ENCODE data around the gene RAB11FIP4. TPM values are rescaled to one million over a fixed set of nuclear protein-coding genes. Genes with fewer than 3 reads are reported as not detected.

Gene RAB11FIP4
- total and polyA plus RNA-seq, 2 of the 13 experiments (the other 11 are each of a cell fraction or from before 2014, with no cell fraction given), result 28.0 to 89.3 TPM

DNA sequence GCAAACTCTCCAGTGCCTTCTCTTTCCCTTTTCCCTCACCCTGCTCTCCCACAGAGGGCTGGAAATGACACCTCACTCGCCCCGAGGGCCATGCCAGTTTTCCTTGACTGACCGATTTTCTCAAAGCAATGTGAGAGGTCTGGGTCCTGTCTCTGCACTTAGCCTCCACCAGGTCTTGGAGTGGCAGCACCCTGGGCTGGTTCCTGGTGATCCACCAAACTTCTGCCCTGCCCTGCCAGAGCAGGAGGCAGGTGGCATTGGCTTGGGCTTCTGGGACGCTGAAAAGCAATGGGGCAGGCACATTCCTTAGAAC is 97.5 kb downstream of the RAB11FIP4 start:
- H3K4me3 ChIP-seq (replicated peaks in 1 of 3; ENCODE audit: insufficient read depth in 1 of 3, low read depth in 2 of 3, low read length in 3 of 3), result peak overlapping the region; percentile 81 to 95 (median 87)
- H3K36me3 ChIP-seq (replicated peaks in 1 of 2; ENCODE audit: control insufficient read depth in 1 of 2, insufficient read depth in 2 of 2, low read length in 2 of 2), result peaks cover 3 to 12% of the 10 kb centered on the region in 2 experiments; a peak in 2 of 5 replicates
- no peaks in the 10 kb centered on the region for H3K27me3 ChIP-seq (ENCODE audit: control insufficient read depth in 1 of 2, insufficient read depth in 2 of 2, low read length in 2 of 2)
- H2AFZ ChIP-seq (ENCODE audit: low read length), result no peak overlapping the region
- DNase-seq (ENCODE audit: low spot score) (no peak), FAIRE-seq (no peak), ATAC-seq (peak; percentile 1; the same call in 2 of the 3 replicates)
- in situ Hi-C loops (cut with HindIII; ENCODE audit: extremely low pct_ligation_motif_present, low pct_unique_long_range_greater_than_20kb), result no loop called here
- ChIA-PET CTCF (ENCODE audit: low intra/inter-chr PET ratio, low total read pairs) (no interaction called here), POLR2A (interaction anchor here (1.0 to 6.0 kb wide), 5 partner anchors 10 to 50 kb away, joined by 3 to 161 read pairs (median 104); no protein-coding TSS in a partner anchor)
- peak overlapping the region; percentile 89 for H3K4me2 ChIP-seq (ENCODE audit: low read depth, low read length)
- H3K9ac ChIP-seq (ENCODE audit: insufficient read depth, low read depth, low read length), result peak overlapping the region; percentile 88
- H3K4me1 ChIP-seq (ENCODE audit: insufficient read depth, low read length), result peaks cover 53% of the 10 kb centered on the region
- H3K27ac ChIP-seq (ENCODE audit: extremely low read length, insufficient read depth, low read length), result peak overlapping the region; percentile 63
- H4K20me1 ChIP-seq (ENCODE audit: insufficient read depth, low read length), result no peaks in the 10 kb centered on the region; the same call in 1 of the 2 replicates
- intact Hi-C loops (cut with micrococcal nuclease; ENCODE audit: unreplicated experiment), result loop anchor here (1.0 kb wide), 2 partner anchors 9 to 28 kb away; no protein-coding TSS in a partner anchor
- H3K9me3 ChIP-seq (ENCODE audit: low read length), result no peaks in the 10 kb centered on the region
- WGBS (ENCODE audit: low lambda C conversion rate), result 0% methylated on average over 4 of the region's 4 CpGs
- peaks cover 59% of the 10 kb centered on the region for H3K79me2 ChIP-seq (ENCODE audit: insufficient read depth, low read length)
- no TSS peak for BruUV-seq (replicated peaks)
- 0 out of 2 replicates have a peak, but pooled peaks have one; percentile 29 for TF ChIP-seq MTF2 (CRISPR knock-in tag; IDR thresholded peaks at IDR 0.05; ENCODE audit: borderline replicate concordance)
- 0 out of 2 replicates have a peak, but pooled peaks have one; percentile 2 for TF ChIP-seq KLF13 (CRISPR knock-in tag; IDR thresholded peaks at IDR 0.05)
- TF ChIP-seq ZNF451 (CRISPR knock-in tag; IDR thresholded peaks at IDR 0.05), result no peak
- TF ChIP-seq BRCA1 (CRISPR knock-in tag; IDR thresholded peaks at IDR 0.05), result no peak
- TF ChIP-seq, protein P1, sequence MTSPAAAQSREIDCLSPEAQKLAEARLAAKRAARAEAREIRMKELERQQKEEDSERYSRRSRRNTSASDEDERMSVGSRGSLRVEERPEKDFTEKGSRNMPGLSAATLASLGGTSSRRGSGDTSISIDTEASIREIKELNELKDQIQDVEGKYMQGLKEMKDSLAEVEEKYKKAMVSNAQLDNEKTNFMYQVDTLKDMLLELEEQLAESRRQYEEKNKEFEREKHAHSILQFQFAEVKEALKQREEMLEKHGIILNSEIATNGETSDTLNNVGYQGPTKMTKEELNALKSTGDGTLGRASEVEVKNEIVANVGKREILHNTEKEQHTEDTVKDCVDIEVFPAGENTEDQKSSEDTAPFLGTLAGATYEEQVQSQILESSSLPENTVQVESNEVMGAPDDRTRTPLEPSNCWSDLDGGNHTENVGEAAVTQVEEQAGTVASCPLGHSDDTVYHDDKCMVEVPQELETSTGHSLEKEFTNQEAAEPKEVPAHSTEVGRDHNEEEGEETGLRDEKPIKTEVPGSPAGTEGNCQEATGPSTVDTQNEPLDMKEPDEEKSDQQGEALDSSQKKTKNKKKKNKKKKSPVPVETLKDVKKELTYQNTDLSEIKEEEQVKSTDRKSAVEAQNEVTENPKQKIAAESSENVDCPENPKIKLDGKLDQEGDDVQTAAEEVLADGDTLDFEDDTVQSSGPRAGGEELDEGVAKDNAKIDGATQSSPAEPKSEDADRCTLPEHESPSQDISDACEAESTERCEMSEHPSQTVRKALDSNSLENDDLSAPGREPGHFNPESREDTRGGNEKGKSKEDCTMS (CRISPR knock-in tag; conservative IDR thresholded peaks at IDR 0.05), result no peak
- 0 out of 2 replicates have a peak, but pooled peaks have one; percentile 17 for TF ChIP-seq TARDBP (CRISPR knock-in tag; IDR thresholded peaks at IDR 0.05)
- TF ChIP-seq ZNF225 (CRISPR knock-in tag; IDR thresholded peaks at IDR 0.05), result 0 out of 2 replicates have a peak, but pooled peaks have one; percentile 7
- TF ChIP-seq ZNF350 (CRISPR knock-in tag; IDR thresholded peaks at IDR 0.05; ENCODE audit: borderline replicate concordance, low read depth), result 0 out of 2 replicates have a peak, but pooled peaks have one; percentile 21
- TF ChIP-seq, protein P2, sequence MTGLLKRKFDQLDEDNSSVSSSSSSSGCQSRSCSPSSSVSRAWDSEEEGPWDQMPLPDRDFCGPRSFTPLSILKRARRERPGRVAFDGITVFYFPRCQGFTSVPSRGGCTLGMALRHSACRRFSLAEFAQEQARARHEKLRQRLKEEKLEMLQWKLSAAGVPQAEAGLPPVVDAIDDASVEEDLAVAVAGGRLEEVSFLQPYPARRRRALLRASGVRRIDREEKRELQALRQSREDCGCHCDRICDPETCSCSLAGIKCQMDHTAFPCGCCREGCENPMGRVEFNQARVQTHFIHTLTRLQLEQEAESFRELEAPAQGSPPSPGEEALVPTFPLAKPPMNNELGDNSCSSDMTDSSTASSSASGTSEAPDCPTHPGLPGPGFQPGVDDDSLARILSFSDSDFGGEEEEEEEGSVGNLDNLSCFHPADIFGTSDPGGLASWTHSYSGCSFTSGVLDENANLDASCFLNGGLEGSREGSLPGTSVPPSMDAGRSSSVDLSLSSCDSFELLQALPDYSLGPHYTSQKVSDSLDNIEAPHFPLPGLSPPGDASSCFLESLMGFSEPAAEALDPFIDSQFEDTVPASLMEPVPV (CRISPR knock-in tag; IDR thresholded peaks at IDR 0.05), result 0 out of 2 replicates have a peak, but pooled peaks have one; percentile 28
- TF ChIP-seq HNRNPL (IDR thresholded peaks at IDR 0.05; ENCODE audit: low read depth, low read length), result 0 out of 2 replicates have a peak, but pooled peaks have one; percentile 15
- TF ChIP-seq, protein P3, sequence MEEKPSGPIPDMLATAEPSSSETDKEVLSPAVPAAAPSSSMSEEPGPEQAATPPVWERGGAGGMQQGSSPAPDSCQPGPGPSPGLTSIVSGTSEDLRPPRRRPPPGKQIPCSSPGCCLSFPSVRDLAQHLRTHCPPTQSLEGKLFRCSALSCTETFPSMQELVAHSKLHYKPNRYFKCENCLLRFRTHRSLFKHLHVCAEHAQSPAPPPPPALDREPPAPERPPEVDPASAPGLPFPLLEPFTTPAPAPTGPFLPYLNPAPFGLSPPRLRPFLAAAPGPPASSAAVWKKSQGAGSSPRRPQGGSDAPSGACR (CRISPR knock-in tag; IDR thresholded peaks at IDR 0.05), result 0 out of 2 replicates have a peak, but pooled peaks have one; percentile 17
- TF ChIP-seq, protein P4, sequence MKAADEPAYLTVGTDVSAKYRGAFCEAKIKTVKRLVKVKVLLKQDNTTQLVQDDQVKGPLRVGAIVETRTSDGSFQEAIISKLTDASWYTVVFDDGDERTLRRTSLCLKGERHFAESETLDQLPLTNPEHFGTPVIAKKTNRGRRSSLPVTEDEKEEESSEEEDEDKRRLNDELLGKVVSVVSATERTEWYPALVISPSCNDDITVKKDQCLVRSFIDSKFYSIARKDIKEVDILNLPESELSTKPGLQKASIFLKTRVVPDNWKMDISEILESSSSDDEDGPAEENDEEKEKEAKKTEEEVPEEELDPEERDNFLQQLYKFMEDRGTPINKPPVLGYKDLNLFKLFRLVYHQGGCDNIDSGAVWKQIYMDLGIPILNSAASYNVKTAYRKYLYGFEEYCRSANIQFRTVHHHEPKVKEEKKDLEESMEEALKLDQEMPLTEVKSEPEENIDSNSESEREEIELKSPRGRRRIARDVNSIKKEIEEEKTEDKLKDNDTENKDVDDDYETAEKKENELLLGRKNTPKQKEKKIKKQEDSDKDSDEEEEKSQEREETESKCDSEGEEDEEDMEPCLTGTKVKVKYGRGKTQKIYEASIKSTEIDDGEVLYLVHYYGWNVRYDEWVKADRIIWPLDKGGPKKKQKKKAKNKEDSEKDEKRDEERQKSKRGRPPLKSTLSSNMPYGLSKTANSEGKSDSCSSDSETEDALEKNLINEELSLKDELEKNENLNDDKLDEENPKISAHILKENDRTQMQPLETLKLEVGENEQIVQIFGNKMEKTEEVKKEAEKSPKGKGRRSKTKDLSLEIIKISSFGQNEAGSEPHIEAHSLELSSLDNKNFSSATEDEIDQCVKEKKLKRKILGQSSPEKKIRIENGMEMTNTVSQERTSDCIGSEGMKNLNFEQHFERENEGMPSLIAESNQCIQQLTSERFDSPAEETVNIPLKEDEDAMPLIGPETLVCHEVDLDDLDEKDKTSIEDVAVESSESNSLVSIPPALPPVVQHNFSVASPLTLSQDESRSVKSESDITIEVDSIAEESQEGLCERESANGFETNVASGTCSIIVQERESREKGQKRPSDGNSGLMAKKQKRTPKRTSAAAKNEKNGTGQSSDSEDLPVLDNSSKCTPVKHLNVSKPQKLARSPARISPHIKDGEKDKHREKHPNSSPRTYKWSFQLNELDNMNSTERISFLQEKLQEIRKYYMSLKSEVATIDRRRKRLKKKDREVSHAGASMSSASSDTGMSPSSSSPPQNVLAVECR (CRISPR knock-in tag; IDR thresholded peaks at IDR 0.05; ENCODE audit: borderline replicate concordance), result no peak

Measured in HepG2 (cell line).